IPS-18a (cell line): ENCODE data around the gene INAFM1.

Source experiments
- H3K27ac ChIP-seq: one replicate; pipeline ENCODE4 v1.5.1; 2013; ENCODE audit warnings: low read length
- H3K27me3 ChIP-seq: one replicate; pipeline ENCODE4 v1.6.1; 2013; ENCODE audit warnings: mild to moderate bottlenecking, low read length; ENCODE audit not compliant: control insufficient read depth, insufficient read depth
- H3K36me3 ChIP-seq: one replicate; pipeline ENCODE4 v1.6.1; 2013; ENCODE audit warnings: low read depth, low read length; ENCODE audit not compliant: control insufficient read depth
- H3K4me1 ChIP-seq: one replicate; pipeline ENCODE4 v1.6.1; 2013; ENCODE audit warnings: low read depth, low read length; ENCODE audit not compliant: control insufficient read depth
- H3K4me3 ChIP-seq: one replicate; pipeline ENCODE4 v1.5.1; 2013; ENCODE audit warnings: low read length
- H3K9ac ChIP-seq: one replicate; pipeline ENCODE4 v1.6.1; 2013; ENCODE audit warnings: mild to moderate bottlenecking, low read length, moderate library complexity
- H3K9me3 ChIP-seq: one replicate; pipeline ENCODE4 v1.6.1; 2013; ENCODE audit warnings: low read depth, low read length; ENCODE audit not compliant: control insufficient read depth

Gene INAFM1

DNA sequence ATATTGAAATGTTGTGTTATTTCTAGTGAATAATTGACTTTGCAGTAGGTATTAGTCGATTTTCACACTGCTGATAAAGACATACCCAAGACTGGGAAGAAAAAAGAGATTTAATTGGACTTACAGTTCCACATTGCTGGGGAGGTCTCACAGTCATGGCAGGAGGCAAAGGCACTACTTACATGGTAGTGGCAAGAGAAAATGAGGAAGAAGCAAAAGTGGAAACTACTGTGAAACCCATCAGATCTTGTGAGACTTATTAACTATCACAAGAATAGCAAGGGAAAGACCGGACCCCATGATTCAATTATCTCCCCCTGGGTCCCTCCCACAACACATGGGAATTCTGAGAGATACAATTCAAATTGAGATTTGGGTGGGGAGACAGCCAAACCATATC, 47.4 kb downstream of the INAFM1 start:
- H3K27me3 ChIP-seq: no peaks in the 10 kb centered on the region
- no peaks in the 10 kb centered on the region for H3K36me3 ChIP-seq
- no peak overlapping the region for H3K9ac ChIP-seq
- H3K4me3 ChIP-seq: no peak overlapping the region
- H3K4me1 ChIP-seq: no peaks in the 10 kb centered on the region
- no peak overlapping the region for H3K27ac ChIP-seq
- H3K9me3 ChIP-seq: no peaks in the 10 kb centered on the region

DNA sequence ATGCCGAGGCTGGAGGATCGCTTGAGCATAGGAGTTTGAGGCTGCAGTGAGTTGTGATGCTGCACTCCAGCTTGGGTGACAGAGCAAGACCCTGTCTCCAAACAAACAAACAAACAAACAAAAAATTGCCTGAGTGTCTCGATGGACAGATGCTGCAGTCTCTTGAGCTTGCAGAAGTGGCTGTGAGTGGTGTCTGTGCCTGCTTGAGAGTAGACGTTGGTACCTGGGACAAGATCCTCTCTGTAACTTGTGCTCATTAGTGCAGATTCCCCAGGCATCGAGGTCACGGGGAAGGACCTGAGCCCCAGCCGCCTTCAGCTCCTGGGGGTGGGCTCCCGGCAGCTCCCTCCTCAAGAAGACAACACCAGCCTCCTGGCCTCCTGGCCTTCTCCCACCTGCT, 48.7 kb downstream of the INAFM1 start:
- Histone ChIP-seq H3K9me3 (no peaks in the 10 kb centered on the region), H3K27ac (no peak overlapping the region), H3K36me3 (no peaks in the 10 kb centered on the region), H3K27me3 (no peaks in the 10 kb centered on the region), H3K9ac (no peak overlapping the region), H3K4me1 (no peaks in the 10 kb centered on the region), H3K4me3 (no peak overlapping the region)

DNA sequence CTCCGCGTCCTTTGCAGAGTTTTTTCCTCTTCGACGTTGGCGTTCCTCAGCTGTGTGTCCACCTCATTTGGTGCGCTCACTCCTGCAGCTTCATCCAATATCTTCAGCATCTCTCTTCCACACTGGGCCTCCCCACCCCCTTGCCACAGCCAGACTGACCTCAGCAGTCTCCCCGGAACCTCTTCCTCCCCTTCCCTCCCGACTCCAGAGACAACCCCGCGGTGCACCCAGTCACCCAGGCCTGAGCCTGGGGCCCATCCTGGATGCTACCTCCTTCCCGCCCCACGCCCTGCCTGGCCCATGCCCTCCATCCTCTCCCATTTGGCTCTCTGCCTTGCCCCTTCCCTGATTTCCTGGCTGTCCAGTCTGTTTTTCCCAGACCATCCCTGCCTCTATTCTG, 49.2 kb downstream of the INAFM1 start:
- Histone ChIP-seq H3K4me3 (no peak overlapping the region), H3K27ac (no peak overlapping the region), H3K9me3 (no peaks in the 10 kb centered on the region), H3K4me1 (no peaks in the 10 kb centered on the region), H3K36me3 (no peaks in the 10 kb centered on the region), H3K9ac (no peak overlapping the region), H3K27me3 (no peaks in the 10 kb centered on the region)

DNA sequence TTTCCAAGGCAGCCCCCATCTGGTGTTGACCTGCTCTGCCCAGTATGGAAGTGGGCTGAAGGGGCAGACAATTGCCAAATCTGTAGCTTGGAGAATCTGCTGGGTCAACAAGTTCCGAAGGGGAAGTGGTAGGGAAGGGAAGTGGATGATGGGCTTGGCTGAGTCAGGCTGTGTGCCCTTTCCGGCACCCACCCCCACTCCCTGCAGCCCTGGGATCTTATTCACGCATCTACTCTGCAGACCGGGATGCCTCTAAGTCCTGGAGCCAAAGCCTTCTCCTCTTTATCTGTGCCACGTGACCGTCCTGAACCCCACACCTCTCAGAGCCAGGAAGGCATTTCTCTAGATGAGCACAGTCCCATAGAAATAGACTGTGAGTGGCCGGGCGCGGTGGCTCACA, 49.8 kb downstream of the INAFM1 start:
- no peaks in the 10 kb centered on the region for H3K27me3 ChIP-seq
- no peak overlapping the region for H3K4me3 ChIP-seq
- H3K36me3 ChIP-seq: no peaks in the 10 kb centered on the region
- no peaks in the 10 kb centered on the region for H3K9me3 ChIP-seq
- H3K27ac ChIP-seq: no peak overlapping the region
- H3K9ac ChIP-seq: no peak overlapping the region
- no peaks in the 10 kb centered on the region for H3K4me1 ChIP-seq
